Measurements from ENCODE around the gene TEAD2. TPM values are rescaled to one million over a fixed set of nuclear protein-coding genes. Genes with fewer than 3 reads are reported as not detected.

TEAD2 gene
- total and polyA plus RNA-seq, 2 of the 13 experiments (the other 11 are each of a cell fraction or from before 2014, with no cell fraction given) = 10.8 to 12.5 TPM

GRCh38 chr19:49391581-49392399, 29.6 kb upstream of the TEAD2 start (continued):
- peak; percentile 85 for TF ChIP-seq RAD21 (CRISPR knock-in tag; IDR thresholded peaks at IDR 0.05)
- no peak for TF ChIP-seq TBL1XR1 (IDR thresholded peaks at IDR 0.05; ENCODE audit: borderline replicate concordance, low read length, partially characterized antibody)
- no peak for TF ChIP-seq ZNF598 (CRISPR knock-in tag; IDR thresholded peaks at IDR 0.05; ENCODE audit: borderline replicate concordance)
- 0 out of 2 replicates have a peak, but pooled peaks have one; percentile 22 for TF ChIP-seq ZFY (CRISPR knock-in tag; IDR thresholded peaks at IDR 0.05)
- no peak for TF ChIP-seq MTF1 (CRISPR knock-in tag; IDR thresholded peaks at IDR 0.05)
- TF ChIP-seq RNF2 (conservative IDR thresholded peaks at IDR 0.05; ENCODE audit: low read depth) = no peak
- TF ChIP-seq ZSCAN31 (CRISPR knock-in tag; IDR thresholded peaks at IDR 0.05; ENCODE audit: low read depth) = no peak
- TF ChIP-seq ZNF317 (CRISPR knock-in tag; IDR thresholded peaks at IDR 0.05) = no peak
- TF ChIP-seq MAFG (CRISPR knock-in tag; IDR thresholded peaks at IDR 0.05) = no peak
- no peak for TF ChIP-seq CEBPG (CRISPR knock-in tag; IDR thresholded peaks at IDR 0.05)
- TF ChIP-seq ZBED4 (CRISPR knock-in tag; IDR thresholded peaks at IDR 0.05; ENCODE audit: borderline replicate concordance) = no peak
- no peak for TF ChIP-seq TEAD3 (CRISPR knock-in tag; optimal IDR thresholded peaks at IDR 0.05; ENCODE audit: borderline replicate concordance)
- no peak for TF ChIP-seq ELK4 (CRISPR knock-in tag; IDR thresholded peaks at IDR 0.05; ENCODE audit: borderline replicate concordance)
- no peak for TF ChIP-seq ZNF207 (IDR thresholded peaks at IDR 0.05; ENCODE audit: borderline replicate concordance)
- 0 out of 2 replicates have a peak, but pooled peaks have one; percentile 38 for TF ChIP-seq ZNF574 (CRISPR knock-in tag; IDR thresholded peaks at IDR 0.05)
- no peak for TF ChIP-seq DRAP1 (CRISPR knock-in tag; IDR thresholded peaks at IDR 0.05)
- no peak for TF ChIP-seq ZNF652 (CRISPR knock-in tag; IDR thresholded peaks at IDR 0.05; ENCODE audit: borderline replicate concordance, low read depth)
- no peak for TF ChIP-seq ZNF382 (CRISPR knock-in tag; IDR thresholded peaks at IDR 0.05; ENCODE audit: borderline replicate concordance)
- TF ChIP-seq ZNF800 (CRISPR knock-in tag; IDR thresholded peaks at IDR 0.05) = no peak
- no peak for TF ChIP-seq ASH2L (IDR thresholded peaks at IDR 0.05; ENCODE audit: insufficient read length, low read depth, low read length)

Measured in HepG2 (cell line).